DMS 273 treated with DMSO at 0.1 percent for 48 hours (cell line): ENCODE data around the gene FGF19.
"Not testable (repeated sequence)": the region's sequence is repeated elsewhere in the genome, so short reads cannot be mapped to it uniquely, and the experiment has no call there.

ENCODE experiments used
- DNase-seq: peaks from one replicate; lab custom pipeline; 2025; lab: John Stamatoyannopoulos, UW

The FGF19 gene

GRCh38 chr11:69695995-69696394 is 7.8 kb downstream of the FGF19 start:
- not testable (repeated sequence) for DNase-seq

GRCh38 chr11:69695581-69695980 is 8.2 kb downstream of the FGF19 start:
- DNase-seq: no peak

- no peak for DNase-seq
These were observed 9.0 kb downstream of the FGF19 start for GRCh38 chr11:69694781-69695180.

GRCh38 chr11:69692422-69692821 is 11.4 kb downstream of the FGF19 start:
- DNase-seq: no peak

GRCh38 chr11:69691463-69691862 is 12.4 kb downstream of the FGF19 start:
- DNase-seq: no peak

- DNase-seq: no peak
These were observed 14.1 kb downstream of the FGF19 start for GRCh38 chr11:69689484-69690319.

GRCh38 chr11:69687969-69688771 is 15.7 kb downstream of the FGF19 start:
- DNase-seq: not testable (repeated sequence)

- DNase-seq: no peak
These were observed 17.0 kb downstream of the FGF19 start for GRCh38 chr11:69686856-69687255.

GRCh38 chr11:69686452-69686851 is 17.4 kb downstream of the FGF19 start:
- no peak for DNase-seq

- no peak for DNase-seq
These were observed 18.5 kb downstream of the FGF19 start for GRCh38 chr11:69685348-69685747.

- DNase-seq: no peak
These were observed 19.2 kb downstream of the FGF19 start for GRCh38 chr11:69684651-69685050.

- no peak for DNase-seq
These were observed 20.0 kb downstream of the FGF19 start for GRCh38 chr11:69683764-69684333.

GRCh38 chr11:69682681-69683326 is 21.0 kb downstream of the FGF19 start:
- DNase-seq: no peak

- DNase-seq: no peak
These were observed 21.6 kb downstream of the FGF19 start for GRCh38 chr11:69682221-69682620.

- DNase-seq: no peak
These were observed 23.1 kb downstream of the FGF19 start for GRCh38 chr11:69680688-69681087.

- DNase-seq: no peak
These were observed 26.1 kb downstream of the FGF19 start for GRCh38 chr11:69677749-69678148.

GRCh38 chr11:69674886-69675714 is 28.7 kb downstream of the FGF19 start, which contains the start of gene LTO1:
Gene LTO1, minus strand, starts transcription at chr11:69675353. Its CDS starts 114 bp downstream, at chr11:69675239.
- peak; percentile 73 for DNase-seq

GRCh38 chr11:69674267-69674885 is 29.4 kb downstream of the FGF19 start:
- DNase-seq: no peak

- DNase-seq: no peak
These were observed 31.9 kb downstream of the FGF19 start for GRCh38 chr11:69671734-69672465.
